HL-60 (cell line): Measurements from ENCODE around the gene DIAPH1.

Source experiments
- DNase-seq, 2 experiments: peaks; one replicate each; pipeline ENCODE4 v3.0.0-alpha.2; 2010 to 2020; ENCODE audit warnings: low read depth in 1 of 2, low spot score in 1 of 2
- H3K27ac ChIP-seq: fragments of 250-450 bp; sonication (Bioruptor Pico); replicated peaks from 2 replicates; pipeline ENCODE4 v1.5.1; 2020; ENCODE audit warnings: mild to moderate bottlenecking, moderate library complexity
- H3K27me3 ChIP-seq: fragments of 250-450 bp; sonication (Bioruptor Pico); 2 replicates; pipeline ENCODE4 v1.5.1; 2021; ENCODE audit warnings: mild to moderate bottlenecking, moderate library complexity; ENCODE audit not compliant: insufficient read depth, poor library complexity, severe bottlenecking
- H3K4me3 ChIP-seq: replicated peaks from 2 replicates; pipeline ENCODE4 v1.5.1; 2011; ENCODE audit warnings: mild to moderate bottlenecking, control low read depth, low read length; ENCODE audit not compliant: insufficient read depth
- CTCF ChIP-seq: IDR thresholded peaks from one replicate; pipeline ENCODE4 v1.5.1; 2011; ENCODE audit warnings: low read length, control low read depth, inconsistent platforms; ENCODE audit not compliant: insufficient read depth
- GABPA ChIP-seq: IDR thresholded peaks from 2 replicates; pipeline ENCODE4 v1.6.1; 2012; ENCODE audit warnings: low read depth
- POLR2AphosphoS5 ChIP-seq: IDR thresholded peaks from 2 replicates; pipeline ENCODE4 v1.6.1; 2012; ENCODE audit warnings: low read depth
- REST ChIP-seq: IDR thresholded peaks from 2 replicates; pipeline ENCODE4 v1.6.1; 2012; ENCODE audit warnings: low read depth; ENCODE audit not compliant: insufficient replicate concordance
- SPI1 ChIP-seq: IDR thresholded peaks from 2 replicates; pipeline ENCODE4 v1.6.1; 2012; ENCODE audit warnings: low read depth, mild to moderate bottlenecking, borderline replicate concordance

The DIAPH1 gene

GRCh38 chr5:141528291-141528984 is 90.4 kb downstream of the DIAPH1 start:
- no peak overlapping the region for H3K27ac ChIP-seq
- TF ChIP-seq CTCF (no peak), SPI1 (no peak), GABPA (no peak), POLR2AphosphoS5 (no peak), REST (no peak)
- H3K27me3 ChIP-seq, result no peaks in the 10 kb centered on the region

GRCh38 chr5:141527426-141527825 is 91.4 kb downstream of the DIAPH1 start:
- TF ChIP-seq POLR2AphosphoS5, result no peak
- no peak for TF ChIP-seq SPI1
- TF ChIP-seq CTCF, result no peak
- TF ChIP-seq GABPA, result no peak
- no peak for TF ChIP-seq REST
- no peak overlapping the region for H3K27ac ChIP-seq

More at GRCh38 chr5:141528291-141528984, 90.4 kb downstream of the DIAPH1 start:
- H3K4me3 ChIP-seq, result no peak overlapping the region
- DNase-seq, result no peak

GRCh38 chr5:141525653-141526052 is 93.1 kb downstream of the DIAPH1 start:
- no peaks in the 10 kb centered on the region for H3K27me3 ChIP-seq
- TF ChIP-seq SPI1 (no peak), REST (no peak), GABPA (no peak), CTCF (no peak), POLR2AphosphoS5 (no peak)
- H3K4me3 ChIP-seq, result no peak overlapping the region
- no peak overlapping the region for H3K27ac ChIP-seq
- DNase-seq, result no peak

More at GRCh38 chr5:141527426-141527825, 91.4 kb downstream of the DIAPH1 start:
- no peaks in the 10 kb centered on the region for H3K27me3 ChIP-seq
- DNase-seq, result no peak
- no peak overlapping the region for H3K4me3 ChIP-seq
